CD4-positive, alpha-beta T cell treated with Interleukin-17A for 4 hours (primary cell): ENCODE measurements around the gene IL26.

Experiments used
- DNase-seq: peaks from one replicate; pipeline ENCODE4 v3.0.0-alpha.2; 2020; ENCODE audit warnings: mixed read lengths

The IL26 gene, protein sequence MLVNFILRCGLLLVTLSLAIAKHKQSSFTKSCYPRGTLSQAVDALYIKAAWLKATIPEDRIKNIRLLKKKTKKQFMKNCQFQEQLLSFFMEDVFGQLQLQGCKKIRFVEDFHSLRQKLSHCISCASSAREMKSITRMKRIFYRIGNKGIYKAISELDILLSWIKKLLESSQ

GRCh38 chr12:68225576-68226476 is at the start of gene IL26:
IL26 (minus strand) TSS chr12:68225810; CDS start chr12:68225756, 54 bp downstream.
- no peak for DNase-seq

GRCh38 chr12:68272732-68273131 is 47.1 kb upstream of the IL26 start:
- no peak for DNase-seq

- no peak for DNase-seq
Observed at GRCh38 chr12:68271346-68271745, 45.7 kb upstream of the IL26 start.

GRCh38 chr12:68270358-68270757 is 44.7 kb upstream of the IL26 start:
- DNase-seq: no peak

- no peak for DNase-seq
Observed at GRCh38 chr12:68269779-68270178, 44.2 kb upstream of the IL26 start.

DNA sequence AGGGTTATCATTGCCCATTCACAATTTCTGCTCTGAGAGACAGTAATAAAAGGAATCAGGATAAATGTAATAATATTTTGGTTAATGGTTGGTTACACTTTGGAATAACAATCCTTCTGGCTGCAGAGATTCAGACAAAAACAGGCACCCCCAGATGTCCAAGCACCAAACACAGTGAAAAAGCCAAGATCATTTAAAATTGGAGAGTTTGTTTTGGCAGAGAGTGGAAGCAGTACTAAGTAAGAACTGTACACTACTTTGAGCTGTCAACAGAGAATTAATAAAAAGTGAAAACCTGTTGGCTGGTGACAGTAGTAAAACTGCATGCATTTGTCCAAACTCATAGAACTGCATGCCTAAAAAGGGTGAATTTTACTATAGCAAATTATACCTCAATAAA is 43.4 kb upstream of the IL26 start:
- no peak for DNase-seq

DNA sequence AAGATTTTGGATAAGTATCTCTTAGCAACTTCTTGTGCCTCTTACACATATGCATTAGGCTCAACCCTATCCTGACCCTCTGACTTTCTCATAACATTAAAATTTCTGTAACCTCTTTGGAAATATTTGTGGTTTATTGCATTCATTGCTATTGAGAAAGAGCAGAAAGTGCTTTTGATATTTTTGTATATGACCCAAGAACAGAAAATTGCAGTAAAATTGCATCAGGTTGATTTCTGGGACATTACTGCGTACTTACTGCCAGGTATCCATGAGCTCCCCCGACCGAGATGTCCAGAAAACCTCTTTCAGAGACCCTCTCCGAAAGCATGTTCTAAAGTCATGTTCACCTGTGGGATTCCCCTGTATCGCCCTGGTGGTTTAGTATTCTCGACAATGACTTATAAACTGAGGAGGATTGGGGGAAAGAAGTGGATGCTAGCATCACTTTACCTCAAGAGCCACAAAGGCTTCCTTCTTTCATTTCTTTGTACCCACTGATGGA is 42.3 kb upstream of the IL26 start:
- DNase-seq: no peak

DNA sequence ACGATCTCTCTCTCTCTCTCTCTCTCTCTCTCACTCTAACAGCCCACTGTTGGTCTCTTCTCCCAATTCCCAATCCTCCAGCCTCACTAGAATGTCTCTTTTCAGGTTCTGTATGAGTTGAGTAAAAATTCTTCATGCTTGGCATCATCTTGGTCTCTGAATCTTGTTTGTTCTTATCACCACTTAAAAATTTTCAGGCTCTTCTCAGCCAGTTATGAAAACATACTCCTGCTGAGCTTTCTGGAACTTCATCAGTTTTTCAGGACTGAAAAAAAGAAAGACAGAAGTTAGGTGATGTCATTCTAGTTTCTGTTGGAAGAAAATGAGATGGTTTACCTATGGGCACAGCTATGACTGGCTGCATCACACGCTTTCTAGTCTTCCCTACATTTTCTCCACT is 39.2 kb upstream of the IL26 start:
- DNase-seq: no peak

DNA sequence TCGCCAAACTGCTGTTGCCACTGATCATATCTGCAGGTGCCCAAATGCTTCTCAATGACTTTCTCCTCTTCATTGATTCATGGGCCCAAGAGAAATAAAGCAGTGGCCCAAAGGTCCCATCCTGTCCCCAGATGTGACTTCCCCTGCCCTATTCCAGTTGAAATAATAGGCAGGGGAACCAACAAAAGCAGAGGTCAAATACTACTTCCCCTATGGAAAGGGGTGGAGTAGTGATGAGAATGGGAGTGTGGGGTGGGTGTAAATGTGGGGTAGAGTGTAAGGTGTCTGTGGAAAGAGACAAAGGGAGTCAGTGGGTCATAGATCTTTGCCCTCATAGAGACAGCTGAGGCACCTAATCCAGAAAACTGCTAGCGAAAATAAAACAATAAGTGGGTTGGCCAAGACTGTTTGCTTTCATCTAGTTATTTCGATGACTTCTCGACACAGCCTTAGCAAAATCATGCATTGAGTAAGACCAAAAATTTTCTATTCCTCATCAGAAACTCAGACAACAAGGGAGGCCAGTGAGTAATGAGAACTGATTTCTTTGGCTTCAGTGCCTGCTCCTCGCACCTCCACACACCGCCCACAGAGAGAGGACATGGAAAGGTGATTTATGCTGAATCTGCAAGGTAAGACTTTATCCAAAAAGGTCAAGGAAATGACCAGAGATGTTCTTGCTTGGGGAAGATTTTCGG is 38.7 kb upstream of the IL26 start:
- DNase-seq: no peak

DNA sequence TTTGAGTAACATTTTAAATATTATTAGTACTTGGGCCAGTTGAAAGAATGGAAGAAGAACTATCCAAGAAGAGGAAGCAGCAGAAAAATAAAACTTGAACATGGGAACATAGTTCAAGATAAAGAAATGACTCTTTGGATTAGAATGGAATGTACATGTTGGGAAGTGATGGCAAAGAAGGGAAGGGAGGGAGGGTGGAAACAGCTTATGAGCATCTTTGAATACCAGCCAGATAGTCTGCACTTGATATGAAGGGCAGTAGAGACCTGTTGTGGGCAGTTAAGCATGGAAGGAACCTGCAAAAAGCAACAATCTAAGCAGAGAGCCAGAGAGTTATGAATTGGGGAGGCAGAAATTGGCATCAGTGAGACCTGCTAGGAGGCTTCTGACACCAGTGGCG is 37.8 kb upstream of the IL26 start:
- DNase-seq: no peak

GRCh38 chr12:68261896-68262295 is 36.3 kb upstream of the IL26 start:
- no peak for DNase-seq

DNA sequence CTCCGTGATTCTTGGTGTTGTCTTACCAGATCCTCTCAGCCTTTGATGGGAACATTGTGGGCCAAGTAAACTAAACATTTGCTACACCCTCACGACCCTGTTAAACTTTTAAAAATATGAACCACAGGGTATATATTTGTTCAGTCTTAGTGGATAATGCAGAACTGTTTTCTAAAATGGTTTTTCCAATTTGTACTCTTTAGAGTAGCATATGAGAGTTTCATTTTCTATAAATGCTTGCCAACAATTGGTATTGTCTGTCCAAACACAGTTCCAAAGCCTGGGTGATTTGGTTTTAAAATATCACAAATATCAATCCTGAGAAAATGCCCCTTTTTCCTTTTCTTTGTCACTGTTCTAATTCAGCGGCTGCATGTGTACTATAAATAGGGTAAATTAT is 34.5 kb upstream of the IL26 start:
- DNase-seq: no peak

DNA sequence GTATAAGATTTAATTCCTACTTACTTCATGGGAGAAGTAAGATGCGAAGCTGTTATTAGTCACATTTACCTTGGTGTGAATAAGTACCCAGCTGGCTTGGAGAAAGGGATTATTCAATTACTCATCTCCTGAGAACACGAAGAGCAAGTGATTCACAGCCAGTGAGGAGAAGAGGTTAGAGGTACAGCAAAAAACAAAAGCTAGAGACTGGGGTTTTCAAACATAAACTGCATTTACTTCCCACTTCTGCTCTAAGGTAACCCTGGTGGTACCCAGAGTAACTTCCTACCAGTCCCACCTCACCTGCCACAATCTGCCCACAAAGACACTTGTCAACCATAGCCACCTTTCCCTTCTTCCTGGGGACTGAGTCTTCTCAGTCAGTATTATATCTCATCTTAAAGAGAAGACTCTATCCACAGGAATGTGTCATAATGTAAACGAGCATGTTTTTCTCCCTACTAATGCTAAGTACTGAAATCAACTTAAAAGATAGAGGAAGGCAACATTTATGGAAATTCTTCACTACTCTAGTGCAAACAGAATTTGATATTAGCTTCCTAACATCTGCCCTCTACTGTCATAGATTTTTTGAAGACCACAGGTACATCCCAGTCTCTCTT is 33.8 kb upstream of the IL26 start:
- no peak for DNase-seq

DNA sequence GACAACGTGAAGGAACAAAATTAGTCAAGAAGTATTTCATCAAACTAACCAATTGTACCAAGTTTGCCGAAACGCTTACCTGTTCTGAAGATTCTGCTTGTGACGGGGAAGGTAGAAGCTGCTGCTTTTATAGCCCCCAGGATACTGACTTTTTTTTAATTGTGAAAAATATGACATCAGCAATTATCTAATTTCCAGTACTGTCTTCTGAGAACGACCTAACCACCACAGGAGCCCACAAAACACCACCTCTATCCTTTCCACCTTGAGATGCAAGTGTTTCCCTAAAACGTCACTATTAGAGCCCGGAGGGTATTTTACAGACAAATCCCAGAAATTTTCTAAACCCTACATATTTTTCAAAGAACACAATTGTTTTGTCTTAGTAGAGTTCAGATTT is 27.9 kb upstream of the IL26 start, which contains the start of gene IL22:
Gene IL22 (minus strand): TSS at position 101 of the 400 bp plus-strand sequence. CDS start 156 bp downstream, outside the sequence.
- no peak for DNase-seq

DNA sequence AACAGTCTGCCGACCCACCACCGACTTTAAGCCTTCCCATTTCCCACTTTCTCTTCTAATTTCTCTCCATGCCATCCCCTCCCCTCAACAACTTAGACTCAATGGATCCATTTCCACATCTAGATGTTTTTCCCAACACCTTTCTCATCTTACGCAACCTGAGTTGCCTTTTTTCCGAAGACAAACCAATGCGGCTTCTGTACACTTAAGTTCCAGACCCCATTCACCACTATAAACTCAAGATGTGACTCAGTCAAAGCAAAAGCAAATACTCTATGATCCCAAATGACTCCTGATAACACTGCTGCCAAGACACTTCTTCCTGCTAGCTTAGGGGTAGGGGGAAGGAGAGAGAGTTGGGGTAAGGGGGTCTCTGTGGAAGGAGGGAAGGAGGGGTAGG is 26.5 kb upstream of the IL26 start:
- DNase-seq: no peak

- DNase-seq: no peak
Observed at GRCh38 chr12:68250454-68250853, 24.8 kb upstream of the IL26 start.

DNA sequence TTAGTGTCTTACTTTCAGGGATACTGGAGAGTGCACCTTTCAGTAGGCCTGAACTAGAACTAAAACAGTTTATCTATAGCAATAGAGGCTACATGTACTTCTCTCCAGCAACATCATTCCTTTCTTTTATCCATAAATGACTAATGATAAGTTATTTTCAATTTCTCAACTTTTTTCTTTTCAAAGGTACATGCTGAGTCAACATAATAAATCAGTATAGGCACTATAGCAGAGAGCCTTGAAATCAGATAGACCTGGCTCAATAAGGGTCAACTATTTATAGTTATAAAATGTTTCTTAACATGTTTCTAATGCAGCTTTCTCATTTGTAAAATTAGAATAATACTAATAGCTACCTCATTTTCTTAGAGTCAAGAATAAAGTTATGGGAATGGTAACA is 22.2 kb upstream of the IL26 start:
- no peak for DNase-seq

DNA sequence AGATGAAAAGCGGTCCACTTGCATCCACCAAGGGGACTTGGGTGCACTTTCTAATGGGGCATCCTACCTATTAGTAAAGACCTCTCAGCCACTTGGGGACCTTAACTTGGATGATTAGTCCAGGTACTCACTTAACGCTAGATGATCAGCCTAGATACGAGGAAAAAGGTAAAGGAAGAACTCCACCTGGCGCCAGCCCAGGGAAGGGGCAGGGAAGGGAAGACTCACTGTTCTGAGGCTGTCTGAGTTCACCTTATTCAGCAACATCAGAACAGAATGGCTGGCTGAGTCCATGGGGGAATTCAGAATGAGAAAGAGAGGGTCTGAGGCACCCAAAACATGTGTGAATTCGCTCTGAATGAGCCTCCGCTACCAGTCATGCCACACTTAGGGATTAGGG is 20.7 kb upstream of the IL26 start:
- DNase-seq: no peak

DNA sequence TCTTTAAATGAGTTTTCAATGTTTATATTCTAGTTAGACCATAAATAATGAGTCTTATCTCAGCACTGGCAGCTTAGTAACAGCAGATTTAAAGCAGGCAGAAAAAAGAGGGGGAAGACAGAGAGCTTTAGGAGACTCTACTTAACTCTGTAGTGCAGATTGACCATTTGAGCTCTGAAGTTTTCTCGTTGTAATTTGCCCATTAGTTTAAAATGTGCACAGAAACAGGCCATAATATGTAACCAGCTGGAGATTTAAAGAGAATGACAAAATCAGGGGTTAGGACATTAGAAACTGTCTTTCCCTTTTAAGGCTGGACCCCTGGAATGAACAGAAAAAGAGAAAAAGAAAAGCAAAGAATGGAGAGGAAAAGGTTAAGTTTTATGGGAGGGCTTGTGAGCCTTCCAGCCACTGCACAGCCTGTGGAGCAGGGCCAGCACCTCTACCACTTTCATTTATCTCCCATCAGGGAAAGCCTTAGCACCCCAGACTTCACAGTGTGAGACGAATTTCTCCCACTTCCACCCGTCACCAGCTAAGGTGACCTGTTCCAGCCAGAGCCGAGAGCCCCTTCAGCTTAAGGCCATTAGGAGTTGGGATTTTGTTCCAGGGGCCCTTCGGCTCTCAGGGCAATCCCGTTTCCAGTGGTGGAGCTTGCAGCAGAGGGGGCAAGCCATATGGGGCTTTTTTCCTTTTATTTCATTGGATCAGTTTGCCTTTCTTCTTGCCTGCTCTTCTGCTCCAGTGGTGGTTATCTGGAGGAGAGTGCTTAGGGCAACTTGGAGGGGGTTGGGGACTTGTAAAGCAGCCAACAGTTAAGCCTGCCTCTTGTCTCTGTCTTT is 19.8 kb upstream of the IL26 start:
- DNase-seq: no peak

- no peak for DNase-seq
Observed at GRCh38 chr12:68242777-68243176, 17.2 kb upstream of the IL26 start.

- DNase-seq: peak; percentile 62
Observed at GRCh38 chr12:68240975-68241374, 15.4 kb upstream of the IL26 start.

GRCh38 chr12:68240079-68240478 is 14.5 kb upstream of the IL26 start:
- no peak for DNase-seq
